ENCODE measurements around the gene SLC23A3.

The SLC23A3 gene

DNA sequence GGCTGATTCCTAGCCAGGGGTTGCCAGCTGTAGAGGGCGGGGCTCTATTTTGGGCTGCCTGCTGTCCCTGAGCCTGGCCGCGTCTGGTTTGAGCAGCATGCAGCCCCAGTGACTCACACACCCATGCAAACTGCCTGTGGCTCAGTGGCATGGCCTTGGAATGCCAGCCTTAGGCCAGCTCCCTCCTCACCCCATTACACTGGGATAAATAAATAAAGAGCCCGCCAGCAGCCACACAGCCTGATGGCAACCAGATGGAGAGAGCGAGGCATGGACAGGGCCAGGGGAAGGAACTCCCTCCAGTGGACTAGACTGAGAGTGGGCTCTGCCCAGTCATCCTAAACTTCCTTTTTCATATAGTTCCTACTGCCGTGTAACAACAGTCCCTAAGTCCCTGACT lies 27.5 kb downstream of the SLC23A3 start:
- Histone ChIP-seq H3K27ac (ENCODE audit: low read depth, low read length) (no peak overlapping the region), H3K79me2 (ENCODE audit: insufficient read depth, low read length) (no peaks in the 10 kb centered on the region), H3K36me3 (ENCODE audit: low read length) (no peaks in the 10 kb centered on the region), H3K9me3 (ENCODE audit: insufficient read depth, low read length) (no peaks in the 10 kb centered on the region), H3K9ac (ENCODE audit: low read length) (no peak overlapping the region), H3K4me3 (ENCODE audit: insufficient read depth, low read length, poor library complexity, severe bottlenecking) (no peak overlapping the region), H4K20me1 (ENCODE audit: low read depth, low read length) (no peaks in the 10 kb centered on the region), H2AFZ (ENCODE audit: low read depth, low read length, severe bottlenecking) (no peak overlapping the region), H3F3A (ENCODE audit: insufficient read depth) (no peaks in the 10 kb centered on the region), H3K27me3 (ENCODE audit: low read length) (no peaks in the 10 kb centered on the region), H3K9me2 (replicated peaks; ENCODE audit: insufficient read depth, low read length) (no peaks in the 10 kb centered on the region), H3K4me2 (ENCODE audit: low read depth, low read length, poor library complexity, severe bottlenecking) (no peak overlapping the region)
- TF ChIP-seq EZH2phosphoT487 (conservative IDR thresholded peaks at IDR 0.05; ENCODE audit: low read length) (no peak), CTCF (IDR thresholded peaks at IDR 0.05; ENCODE audit: insufficient read depth, low read length, poor library complexity, severe bottlenecking) (no peak)

GRCh38 chr2:219140722-219141121 lies 29.1 kb downstream of the SLC23A3 start:
- no peaks in the 10 kb centered on the region for H3K27me3 ChIP-seq (ENCODE audit: low read length)

DNA sequence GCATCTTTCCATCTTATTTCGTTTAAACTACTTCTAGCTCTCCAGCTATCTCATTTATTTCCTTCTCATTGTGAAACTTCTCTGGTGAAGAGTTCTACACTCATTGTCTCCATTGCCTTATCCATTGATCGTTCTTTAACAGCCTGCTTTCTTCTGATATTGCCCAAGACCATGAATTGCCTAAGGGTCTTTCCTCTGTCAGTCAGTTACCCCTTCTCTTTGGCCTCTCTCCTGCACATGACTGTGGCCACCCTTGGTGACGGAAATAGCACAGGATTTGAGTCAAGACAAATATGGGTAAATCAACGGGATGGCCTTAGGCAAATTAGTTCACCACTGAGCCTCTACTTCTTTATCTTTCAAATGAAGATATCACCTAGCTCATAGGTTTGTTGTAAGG lies 35.9 kb downstream of the SLC23A3 start:
- no peak overlapping the region for H3K9ac ChIP-seq (ENCODE audit: low read length)
- no peaks in the 10 kb centered on the region for H3K27me3 ChIP-seq (ENCODE audit: low read length)
- TF ChIP-seq CTCF (IDR thresholded peaks at IDR 0.05; ENCODE audit: insufficient read depth, low read length, poor library complexity, severe bottlenecking) (no peak), EZH2phosphoT487 (conservative IDR thresholded peaks at IDR 0.05; ENCODE audit: low read length) (no peak)
- no peaks in the 10 kb centered on the region for H4K20me1 ChIP-seq (ENCODE audit: low read depth, low read length)
- no peak overlapping the region for H3K4me3 ChIP-seq (ENCODE audit: insufficient read depth, low read length, poor library complexity, severe bottlenecking)
- H3K36me3 ChIP-seq (ENCODE audit: low read length): no peaks in the 10 kb centered on the region
- no peaks in the 10 kb centered on the region for H3K9me2 ChIP-seq (replicated peaks; ENCODE audit: insufficient read depth, low read length)
- no peak overlapping the region for H3K27ac ChIP-seq (ENCODE audit: low read depth, low read length)
- H2AFZ ChIP-seq (ENCODE audit: low read depth, low read length, severe bottlenecking): no peak overlapping the region
- no peaks in the 10 kb centered on the region for H3K79me2 ChIP-seq (ENCODE audit: insufficient read depth, low read length)
- H3F3A ChIP-seq (ENCODE audit: insufficient read depth): no peaks in the 10 kb centered on the region
- H3K9me3 ChIP-seq (ENCODE audit: insufficient read depth, low read length): no peaks in the 10 kb centered on the region
- H3K4me2 ChIP-seq (ENCODE audit: low read depth, low read length, poor library complexity, severe bottlenecking): no peak overlapping the region

More at GRCh38 chr2:219140722-219141121, 29.1 kb downstream of the SLC23A3 start:
- H3K9me3 ChIP-seq (ENCODE audit: insufficient read depth, low read length): no peaks in the 10 kb centered on the region
- TF ChIP-seq CTCF (IDR thresholded peaks at IDR 0.05; ENCODE audit: insufficient read depth, low read length, poor library complexity, severe bottlenecking) (no peak), EZH2phosphoT487 (conservative IDR thresholded peaks at IDR 0.05; ENCODE audit: low read length) (no peak)
- no peaks in the 10 kb centered on the region for H4K20me1 ChIP-seq (ENCODE audit: low read depth, low read length)
- H3K36me3 ChIP-seq (ENCODE audit: low read length): no peaks in the 10 kb centered on the region
- no peak overlapping the region for H3K27ac ChIP-seq (ENCODE audit: low read depth, low read length)
- H3K4me2 ChIP-seq (ENCODE audit: low read depth, low read length, poor library complexity, severe bottlenecking): no peak overlapping the region
- no peak overlapping the region for H3K4me3 ChIP-seq (ENCODE audit: insufficient read depth, low read length, poor library complexity, severe bottlenecking)
- no peaks in the 10 kb centered on the region for H3K9me2 ChIP-seq (replicated peaks; ENCODE audit: insufficient read depth, low read length)
- no peak overlapping the region for H2AFZ ChIP-seq (ENCODE audit: low read depth, low read length, severe bottlenecking)
- no peak overlapping the region for H3K9ac ChIP-seq (ENCODE audit: low read length)
- no peaks in the 10 kb centered on the region for H3K79me2 ChIP-seq (ENCODE audit: insufficient read depth, low read length)
- no peaks in the 10 kb centered on the region for H3F3A ChIP-seq (ENCODE audit: insufficient read depth)

All from SU-DHL-6 (cell line).